ENCODE measurements around the gene C1QTNF1.
"Not testable (repeated sequence)": the region's sequence is repeated elsewhere in the genome, so short reads cannot be mapped to it uniquely, and the experiment has no call there.

C1QTNF1 gene

DNA sequence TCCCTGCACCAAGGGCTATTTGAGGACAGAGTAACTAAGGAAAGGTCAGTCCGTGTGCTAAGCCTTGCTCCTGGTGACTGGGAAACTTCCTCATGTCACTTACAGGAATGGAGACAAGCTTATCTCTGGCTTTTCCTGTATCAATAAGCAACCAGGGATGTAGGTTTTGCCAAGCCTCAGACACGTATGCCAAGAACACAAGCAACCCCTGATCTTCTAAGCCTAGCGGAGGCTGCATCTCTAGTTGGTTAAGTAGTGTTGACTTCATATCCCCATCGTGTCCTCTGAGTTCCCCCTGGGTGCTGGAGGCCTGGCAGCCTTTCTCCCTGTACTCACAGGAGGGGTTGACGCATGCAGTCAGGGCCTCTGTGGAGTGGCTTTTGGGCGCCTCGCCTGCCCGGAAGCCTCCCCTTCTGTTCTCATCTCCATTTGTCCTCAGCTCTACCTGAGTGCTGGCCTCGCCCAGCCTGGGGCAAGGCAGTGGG is 1.4 kb upstream of the C1QTNF1 start:
- DNase-seq (ENCODE audit: low read depth in 2 of 2), result no peak

GRCh38 chr17:79023180-79023705 is 726 bp upstream of the C1QTNF1 start:
- no peak for DNase-seq (ENCODE audit: low read depth in 2 of 2)

- DNase-seq (ENCODE audit: low read depth in 2 of 2), result no peak
These were observed 1.1 kb downstream of the C1QTNF1 start for GRCh38 chr17:79024901-79025737.

- no peak for DNase-seq (ENCODE audit: low read depth in 2 of 2)
These were observed 2.7 kb downstream of the C1QTNF1 start for GRCh38 chr17:79026376-79027273.

DNA sequence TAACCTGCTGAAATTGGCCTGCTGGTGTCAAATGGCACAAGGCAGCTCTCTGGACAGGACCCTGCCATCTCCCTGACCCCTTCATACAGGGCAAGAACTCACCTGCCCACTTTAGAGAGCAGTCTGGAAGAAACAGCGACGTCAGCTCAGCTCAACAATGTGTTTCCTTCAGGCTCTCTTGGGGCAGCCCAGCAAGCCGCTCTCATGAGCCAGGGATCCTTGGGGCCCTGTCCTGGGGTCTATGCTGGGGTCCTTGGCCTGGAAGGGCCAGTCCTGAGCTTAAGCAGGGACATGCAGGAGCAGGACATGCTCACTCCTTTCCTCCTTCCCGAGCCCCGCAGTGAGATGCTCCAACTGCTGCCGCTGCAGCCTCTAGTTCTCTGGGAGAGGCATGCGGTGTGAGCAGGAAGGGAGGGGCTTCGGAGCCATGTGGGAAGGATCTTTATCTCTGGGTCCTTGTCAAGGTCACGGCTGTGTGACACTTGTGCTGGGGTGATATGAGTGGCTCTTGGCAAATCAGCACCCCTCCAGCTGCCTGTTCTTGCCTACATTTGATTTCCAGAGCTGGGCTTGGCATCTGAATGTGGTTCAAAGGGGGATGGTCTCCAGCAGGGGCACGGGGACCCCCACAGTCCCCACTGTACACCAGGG is 3.4 kb downstream of the C1QTNF1 start:
- no peak for DNase-seq (ENCODE audit: low read depth in 2 of 2)

- no peak for DNase-seq (ENCODE audit: low read depth in 2 of 2)
These were observed 4.0 kb downstream of the C1QTNF1 start for GRCh38 chr17:79027925-79028491.

GRCh38 chr17:79028496-79029326 is 4.7 kb downstream of the C1QTNF1 start:
- no peak for DNase-seq (ENCODE audit: low read depth in 2 of 2)

DNA sequence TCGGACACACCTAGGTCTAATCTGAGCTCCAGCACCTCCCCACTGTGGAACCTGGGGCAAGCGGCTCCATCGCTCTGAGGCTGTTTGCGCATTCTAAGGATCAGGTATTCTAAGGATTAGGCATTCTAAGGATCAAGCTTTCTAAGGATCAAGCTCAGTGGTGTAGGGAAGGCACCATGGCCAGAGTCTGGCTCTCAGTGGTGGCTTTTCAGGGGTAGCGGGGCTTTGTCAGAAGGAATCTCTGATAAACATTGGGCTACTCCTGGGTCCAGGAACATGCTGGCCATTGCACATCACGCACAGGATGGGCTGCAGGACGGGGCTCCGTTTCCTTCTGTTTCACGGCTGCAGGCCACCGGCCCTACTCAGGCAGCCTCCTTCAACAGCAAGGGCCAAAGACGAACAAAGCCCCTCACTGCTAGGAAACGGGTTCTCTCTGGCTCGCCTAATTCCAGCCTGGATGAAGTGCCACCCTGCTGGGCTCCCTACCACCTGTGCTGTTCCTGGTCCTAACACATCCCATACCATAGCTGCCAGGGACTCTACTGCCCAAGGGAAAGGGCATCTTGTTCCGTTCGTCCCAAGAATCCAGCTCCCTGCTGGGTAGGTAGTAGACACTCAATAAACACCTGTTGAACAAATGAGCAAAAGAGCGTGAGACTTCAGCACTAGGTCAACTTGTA is 5.5 kb downstream of the C1QTNF1 start:
- no peak for DNase-seq (ENCODE audit: low read depth in 2 of 2)

DNA sequence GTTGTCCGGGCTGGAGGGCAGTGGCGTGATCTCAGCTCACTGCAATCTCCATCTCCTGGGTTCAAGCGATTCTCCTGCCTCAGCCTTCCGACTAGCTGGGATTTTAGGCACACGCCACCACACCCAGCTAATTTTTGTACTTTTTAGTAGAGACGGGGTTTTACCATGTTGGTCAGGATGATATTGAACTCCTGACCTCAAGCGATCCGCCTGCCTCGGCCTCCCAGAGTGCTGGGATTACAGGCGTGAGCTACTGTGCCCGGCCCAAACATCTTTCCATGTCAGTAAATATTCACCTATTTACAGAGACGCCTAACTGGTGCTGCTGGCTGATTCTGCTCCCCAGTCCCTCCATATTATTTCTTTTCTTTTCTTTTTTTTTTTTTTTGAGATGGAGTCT is 6.7 kb downstream of the C1QTNF1 start:
- DNase-seq (ENCODE audit: low read depth in 2 of 2), result not testable (repeated sequence)

DNA sequence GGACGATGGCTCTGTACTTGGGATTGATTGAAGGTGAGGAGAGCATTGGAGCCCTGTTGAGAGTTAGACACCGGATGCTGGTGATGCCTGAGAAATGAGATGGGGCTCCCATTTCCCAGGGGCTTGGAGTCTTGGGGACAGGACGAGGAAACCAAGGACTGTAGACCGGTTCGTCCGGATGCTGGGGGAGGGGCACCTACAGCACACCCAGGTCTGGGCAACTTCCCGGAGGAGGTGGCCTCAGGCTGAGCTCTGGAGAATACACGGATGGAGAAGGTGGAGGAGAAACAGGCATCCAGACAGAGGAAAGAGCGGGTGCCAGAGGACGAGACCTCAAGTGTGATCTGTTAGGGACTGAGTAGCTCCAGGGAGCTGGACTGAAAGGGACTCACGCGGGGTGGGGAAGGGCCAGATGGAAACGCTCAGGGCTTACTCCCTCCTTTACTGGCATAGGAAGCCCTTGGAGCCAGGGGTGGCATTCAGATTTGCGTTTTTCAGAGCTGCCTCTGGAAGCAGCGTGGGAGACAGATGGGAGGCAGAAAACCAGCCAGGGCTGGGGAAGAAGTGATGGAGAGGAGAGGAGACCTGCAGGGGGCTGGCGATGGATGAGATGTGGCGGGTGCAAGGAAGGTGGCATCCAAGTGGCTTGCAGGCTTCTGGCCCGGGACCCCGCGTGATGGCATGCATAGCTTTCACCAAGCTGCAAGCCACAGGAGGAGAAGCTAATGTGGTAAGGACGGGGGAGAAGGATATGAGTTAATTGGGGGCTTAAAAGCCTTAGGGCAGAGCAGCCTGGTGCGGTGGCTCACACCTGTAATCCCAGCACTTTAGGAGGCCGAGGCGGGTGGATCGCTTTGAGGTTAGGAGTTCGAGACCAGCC is 8.3 kb downstream of the C1QTNF1 start:
- DNase-seq (ENCODE audit: low read depth in 2 of 2), result no peak

- DNase-seq (ENCODE audit: low read depth in 2 of 2), result no peak
These were observed 9.2 kb downstream of the C1QTNF1 start for GRCh38 chr17:79033046-79033616.

GRCh38 chr17:79033741-79034501 is 10.0 kb downstream of the C1QTNF1 start:
- DNase-seq (ENCODE audit: low read depth in 2 of 2), result no peak

DNA sequence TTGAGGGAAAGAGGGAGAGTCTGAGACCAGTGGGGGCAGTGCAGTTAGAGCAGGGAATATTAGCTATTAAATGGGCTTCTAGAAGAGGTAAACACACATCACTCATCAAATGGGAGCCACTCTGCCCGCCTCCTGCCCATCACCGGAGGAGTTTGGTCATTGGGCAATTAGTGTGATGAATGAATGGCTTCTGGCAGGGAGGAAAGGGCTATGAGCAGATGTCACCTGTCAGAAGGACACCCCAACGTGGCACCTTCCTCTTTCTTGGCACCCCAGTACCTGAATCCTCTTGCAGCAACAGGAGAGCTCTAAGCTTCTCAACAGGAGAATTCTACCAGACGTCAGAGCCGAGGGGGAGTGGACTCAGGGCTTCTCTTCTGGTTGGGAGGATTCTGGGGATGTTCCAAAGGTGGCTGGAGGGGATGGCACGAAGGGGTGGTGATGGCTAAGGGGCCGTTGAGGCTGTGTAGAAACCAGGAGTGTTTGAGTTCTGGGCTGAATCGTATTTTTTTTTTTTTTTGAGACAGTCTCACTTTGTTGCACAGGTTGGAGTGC is 11.0 kb downstream of the C1QTNF1 start:
- no peak for DNase-seq (ENCODE audit: low read depth in 2 of 2)

DNA sequence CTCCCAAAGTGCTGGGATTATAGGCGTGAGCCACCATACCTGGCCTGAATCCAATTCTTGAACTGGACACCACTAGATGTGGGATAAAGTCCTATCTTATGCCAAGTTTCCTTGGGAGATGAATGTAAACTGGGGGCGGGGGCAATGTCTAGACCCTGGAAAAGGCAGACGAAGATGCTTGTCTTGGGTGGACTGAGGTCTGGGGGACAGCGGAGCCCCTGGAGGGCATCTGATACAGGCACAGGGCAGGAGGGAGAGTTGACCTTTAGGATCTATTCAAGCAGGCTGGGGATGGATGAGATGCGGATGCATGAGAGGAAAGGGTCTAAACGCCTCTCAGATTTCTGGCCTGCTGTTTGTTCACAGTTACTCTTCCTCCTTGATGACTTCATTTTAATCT is 11.7 kb downstream of the C1QTNF1 start:
- no peak for DNase-seq (ENCODE audit: low read depth in 2 of 2)

GRCh38 chr17:79036181-79036580 is 12.2 kb downstream of the C1QTNF1 start:
- no peak for DNase-seq (ENCODE audit: low read depth in 2 of 2)

- no peak for DNase-seq (ENCODE audit: low read depth in 2 of 2)
These were observed 12.6 kb downstream of the C1QTNF1 start for GRCh38 chr17:79036596-79036995.

GRCh38 chr17:79038545-79039135 is 14.7 kb downstream of the C1QTNF1 start:
- DNase-seq (ENCODE audit: low read depth in 2 of 2), result no peak
